HEK293T (cell line): ENCODE data around the gene HYDIN.

Source experiments
- CTCF ChIA-PET: fragments of 350-600 bp; formaldehyde crosslinking; extraction: SDS; loops from one replicate; lab custom pipeline; 2021; ENCODE audit warnings: antibody characterized with exemption, inconsistent platforms; lab: Yijun Ruan, JAX
- POLR2A ChIA-PET: fragments of 350-600 bp; formaldehyde crosslinking; extraction: SDS; loops from one replicate; lab custom pipeline; 2020; ENCODE audit warnings: antibody characterized with exemption, inconsistent platforms; lab: Yijun Ruan, JAX
- DNase-seq: peaks from one replicate; pipeline ENCODE4 v3.0.0; 2012; ENCODE audit warnings: mixed read lengths; ENCODE audit errors: extremely low spot score
- ARNT ChIP-seq: fragments of 450-650 bp; IDR thresholded peaks from 2 replicates; pipeline ENCODE4 v1.6.1; 2017; ENCODE audit warnings: mild to moderate bottlenecking
- BHLHE40 ChIP-seq: fragments of 450-650 bp; IDR thresholded peaks from 2 replicates; pipeline ENCODE4 v1.6.1; 2016; ENCODE audit warnings: mild to moderate bottlenecking, moderate library complexity, borderline replicate concordance
- CTBP1 ChIP-seq: fragments of 450-650 bp; IDR thresholded peaks from 2 replicates; pipeline ENCODE4 v1.6.1; 2016; ENCODE audit warnings: borderline replicate concordance
- ELF4 ChIP-seq: fragments of 450-650 bp; IDR thresholded peaks from 2 replicates; pipeline ENCODE4 v1.6.1; 2017; ENCODE audit warnings: antibody characterized with exemption
- FOXA1 ChIP-seq: fragments of 450-650 bp; IDR thresholded peaks from 2 replicates; pipeline ENCODE4 v1.6.1; 2016; ENCODE audit warnings: mild to moderate bottlenecking
- FOXK2 ChIP-seq: fragments of 450-650 bp; IDR thresholded peaks from 2 replicates; pipeline ENCODE4 v1.6.1; 2016; ENCODE audit warnings: mild to moderate bottlenecking
- FOXM1 ChIP-seq: fragments of 450-650 bp; IDR thresholded peaks from 2 replicates; pipeline ENCODE4 v1.6.1; 2017; ENCODE audit warnings: mild to moderate bottlenecking, borderline replicate concordance
- HDGF ChIP-seq: fragments of 450-650 bp; IDR thresholded peaks from 2 replicates; pipeline ENCODE4 v1.6.1; 2017; ENCODE audit warnings: antibody characterized with exemption, borderline replicate concordance
- L3MBTL2 ChIP-seq: fragments of 450-650 bp; conservative IDR thresholded peaks from 2 replicates; pipeline ENCODE4 v1.6.1; 2016; ENCODE audit warnings: mild to moderate bottlenecking
- LEF1 ChIP-seq: fragments of 450-650 bp; IDR thresholded peaks from 2 replicates; pipeline ENCODE4 v1.6.1; 2017; ENCODE audit warnings: mild to moderate bottlenecking, borderline replicate concordance
- NFRKB ChIP-seq: fragments of 450-650 bp; IDR thresholded peaks from 2 replicates; pipeline ENCODE4 v1.6.1; 2016; ENCODE audit warnings: mild to moderate bottlenecking, moderate library complexity
- SP1 ChIP-seq: fragments of 450-650 bp; IDR thresholded peaks from 2 replicates; pipeline ENCODE4 v1.6.1; 2017
- SUZ12 ChIP-seq: fragments of 450-650 bp; IDR thresholded peaks from 2 replicates; pipeline ENCODE4 v1.6.1; 2016; ENCODE audit warnings: mild to moderate bottlenecking
- TARDBP ChIP-seq: fragments of 450-650 bp; IDR thresholded peaks from 2 replicates; pipeline ENCODE4 v1.6.1; 2016
- ZNF384 ChIP-seq: fragments of 450-650 bp; IDR thresholded peaks from 2 replicates; pipeline ENCODE4 v1.6.1; 2016
- TF ChIP-seq, protein P1 (sequence below): fragments of 450-650 bp; IDR thresholded peaks from 2 replicates; pipeline ENCODE4 v1.6.1; 2016

The HYDIN gene

GRCh38 chr16:71230122-71230845, at the start of gene HYDIN:
HYDIN (minus strand) TSS chr16:71230722; CDS start chr16:71186895, 43,827 bp downstream.
- POLR2A ChIA-PET, result no interaction called here
- CTCF ChIA-PET, result no interaction called here
- TF ChIP-seq L3MBTL2 (0 out of 2 replicates have a peak, but pooled peaks have one; percentile 18), FOXK2 (no peak)
- TF ChIP-seq, protein P1, sequence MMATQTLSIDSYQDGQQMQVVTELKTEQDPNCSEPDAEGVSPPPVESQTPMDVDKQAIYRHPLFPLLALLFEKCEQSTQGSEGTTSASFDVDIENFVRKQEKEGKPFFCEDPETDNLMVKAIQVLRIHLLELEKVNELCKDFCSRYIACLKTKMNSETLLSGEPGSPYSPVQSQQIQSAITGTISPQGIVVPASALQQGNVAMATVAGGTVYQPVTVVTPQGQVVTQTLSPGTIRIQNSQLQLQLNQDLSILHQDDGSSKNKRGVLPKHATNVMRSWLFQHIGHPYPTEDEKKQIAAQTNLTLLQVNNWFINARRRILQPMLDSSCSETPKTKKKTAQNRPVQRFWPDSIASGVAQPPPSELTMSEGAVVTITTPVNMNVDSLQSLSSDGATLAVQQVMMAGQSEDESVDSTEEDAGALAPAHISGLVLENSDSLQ, result peak; percentile 41; the same call in 1 of the 2 replicates
- peak; percentile 84 for DNase-seq

- ChIA-PET POLR2A (no interaction called here), CTCF (no interaction called here)
- DNase-seq, result no peak
- TF ChIP-seq LEF1 (no peak), TARDBP (no peak), FOXA1 (no peak), HDGF (no peak), SP1 (no peak)
Observed at GRCh38 chr16:71276589-71277334, 46.2 kb upstream of the HYDIN start.

DNA sequence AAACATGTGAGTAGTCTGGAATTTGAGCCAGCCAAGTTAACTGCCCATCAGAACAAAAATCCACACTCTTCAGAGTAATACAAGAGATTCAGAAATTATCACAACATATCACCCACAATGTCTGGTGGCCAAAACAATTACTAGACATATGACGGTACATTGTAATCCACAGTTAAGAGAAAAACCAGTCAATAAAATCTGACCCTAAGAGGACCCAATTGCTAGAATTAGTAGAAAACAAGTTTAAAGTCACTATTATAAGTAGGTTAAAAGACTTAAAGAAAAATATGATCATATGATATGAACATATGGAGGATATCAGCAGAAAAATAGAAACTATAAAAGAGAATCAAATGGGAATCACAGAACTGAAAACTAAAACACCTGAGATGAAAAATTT, 42.9 kb upstream of the HYDIN start:
- DNase-seq, result no peak
- ChIA-PET CTCF (no interaction called here), POLR2A (no interaction called here)
- no peak for TF ChIP-seq FOXM1
- TF ChIP-seq HDGF, result no peak
- no peak for TF ChIP-seq FOXK2
- no peak for TF ChIP-seq ELF4
- TF ChIP-seq SUZ12, result no peak
- TF ChIP-seq, protein P1, result no peak
- TF ChIP-seq L3MBTL2, result no peak
- TF ChIP-seq CTBP1, result no peak
- no peak for TF ChIP-seq ARNT
- no peak for TF ChIP-seq LEF1

GRCh38 chr16:71264299-71264698, 33.8 kb upstream of the HYDIN start:
- ChIA-PET POLR2A (no interaction called here), CTCF (no interaction called here)
- TF ChIP-seq ARNT (no peak), FOXA1 (no peak), L3MBTL2 (no peak), TARDBP (no peak), NFRKB (no peak)
- no peak for DNase-seq

- CTCF ChIA-PET, result no interaction called here
- POLR2A ChIA-PET, result no interaction called here
Observed at GRCh38 chr16:71263582-71263981, 33.1 kb upstream of the HYDIN start.

GRCh38 chr16:71262391-71262790, 31.9 kb upstream of the HYDIN start:
- ChIA-PET CTCF (no interaction called here), POLR2A (no interaction called here)
- no peak for DNase-seq
- no peak for TF ChIP-seq BHLHE40

More at GRCh38 chr16:71263582-71263981, 33.1 kb upstream of the HYDIN start:
- DNase-seq, result no peak
- TF ChIP-seq FOXA1 (no peak), FOXM1 (no peak), L3MBTL2 (no peak), ELF4 (no peak), ARNT (no peak), ZNF384 (no peak), SUZ12 (no peak), CTBP1 (no peak), NFRKB (no peak), FOXK2 (no peak), SP1 (no peak), TARDBP (no peak), BHLHE40 (no peak), LEF1 (no peak), HDGF (no peak)
- TF ChIP-seq, protein P1, result no peak

DNA sequence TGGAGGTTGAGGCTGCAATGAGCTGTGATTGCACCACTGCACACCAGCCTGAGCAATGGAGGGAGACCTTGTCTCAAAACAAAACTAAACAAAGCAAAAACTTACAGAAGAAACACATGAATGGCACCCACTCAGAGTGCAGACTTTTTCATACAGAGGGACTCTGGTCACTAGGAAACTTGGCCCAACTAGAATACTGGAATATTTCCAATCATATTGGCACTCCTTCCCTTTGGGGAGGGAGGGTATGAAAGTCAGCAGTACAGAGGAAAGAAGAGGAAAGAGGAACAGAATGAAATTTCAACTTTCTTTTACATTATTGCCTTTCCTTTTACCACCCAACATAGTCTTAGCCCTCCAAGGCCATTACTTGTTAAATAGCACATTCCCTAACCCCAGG, 30.5 kb upstream of the HYDIN start:
- ChIA-PET CTCF (no interaction called here), POLR2A (no interaction called here)
- TF ChIP-seq FOXK2, result no peak
- no peak for TF ChIP-seq ARNT
- no peak for TF ChIP-seq SUZ12
- no peak for TF ChIP-seq BHLHE40
- TF ChIP-seq ELF4, result no peak
- DNase-seq, result no peak
